GM20431 (cell line): Measurements from ENCODE around the gene ZNF385C.

Source experiments
- in situ Hi-C: fragments of 300-500 bp; cut with MseI, MboI; formaldehyde crosslinking; loops from one replicate; pipeline ENCODE4 v1.15.0; 2020; ENCODE audit warnings: low sequenced_read_pairs; ENCODE audit not compliant: unreplicated experiment

The ZNF385C gene

GRCh38 chr17:42126836-42127235, 28.6 kb upstream of the ZNF385C start:
- in situ Hi-C loops = no loop called here

GRCh38 chr17:42125565-42125964, 27.3 kb upstream of the ZNF385C start:
- in situ Hi-C loops = no loop called here

GRCh38 chr17:42124256-42124655, 26.0 kb upstream of the ZNF385C start:
- in situ Hi-C loops = no loop called here

GRCh38 chr17:42122371-42123303, 24.4 kb upstream of the ZNF385C start, which contains the start of gene HSPB9:
TSS of gene HSPB9 (plus strand) at chr17:42122804. CDS start at chr17:42122851, 47 bp downstream.
- in situ Hi-C loops = no loop called here

GRCh38 chr17:42120770-42121769, 22.8 kb upstream of the ZNF385C start, which contains the start of gene KAT2A:
TSS of gene KAT2A (minus strand) at chr17:42121367. CDS start at chr17:42121304, 63 bp downstream.
- in situ Hi-C loops = no loop called here

- in situ Hi-C loops = no loop called here
Observed at GRCh38 chr17:42120161-42120769, 22.0 kb upstream of the ZNF385C start.

- in situ Hi-C loops = loop anchor here (10.0 kb wide), 1 partner anchor 154 kb away; the partner anchor contains the start of gene CNP
Observed at GRCh38 chr17:42119301-42119700, 21.0 kb upstream of the ZNF385C start.

- in situ Hi-C loops = loop anchor here (10.0 kb wide), 1 partner anchor 154 kb away; the partner anchor contains the start of gene CNP
Observed at GRCh38 chr17:42118545-42118944, 20.3 kb upstream of the ZNF385C start.

- in situ Hi-C loops = loop anchor here (10.0 kb wide), 1 partner anchor 153 kb away; the partner anchor contains the start of gene CNP
Observed at GRCh38 chr17:42118126-42118510, 19.8 kb upstream of the ZNF385C start.

GRCh38 chr17:42117397-42118125, 19.3 kb upstream of the ZNF385C start:
- in situ Hi-C loops = loop anchor here (10.0 kb wide), 1 partner anchor 153 kb away; the partner anchor contains the start of gene CNP

- in situ Hi-C loops = loop anchor here (10.0 kb wide), 1 partner anchor 152 kb away; the partner anchor contains the start of gene CNP
Observed at GRCh38 chr17:42116705-42117396, 18.6 kb upstream of the ZNF385C start.

- in situ Hi-C loops = loop anchor here (10.0 kb wide), 1 partner anchor 149 kb away; the partner anchor contains the start of gene CNP
Observed at GRCh38 chr17:42114118-42114517, 15.8 kb upstream of the ZNF385C start.

- in situ Hi-C loops = loop anchor here (10.0 kb wide), 1 partner anchor 149 kb away; the partner anchor contains the start of gene CNP
Observed at GRCh38 chr17:42113293-42114069, 15.2 kb upstream of the ZNF385C start.

- in situ Hi-C loops = loop anchor here (10.0 kb wide), 1 partner anchor 148 kb away; the partner anchor contains the start of gene CNP
Observed at GRCh38 chr17:42112552-42113176, 14.4 kb upstream of the ZNF385C start, which contains the start of gene DHX58. TSS of gene DHX58 (minus strand) at chr17:42112714. CDS start at chr17:42111892, 822 bp downstream.

- in situ Hi-C loops = loop anchor here (10.0 kb wide), 1 partner anchor 147 kb away; the partner anchor contains the start of gene CNP
Observed at GRCh38 chr17:42111871-42112551, 13.7 kb upstream of the ZNF385C start.

GRCh38 chr17:42111265-42111636, 13.0 kb upstream of the ZNF385C start:
- in situ Hi-C loops = loop anchor here (10.0 kb wide), 1 partner anchor 146 kb away; the partner anchor contains the start of gene CNP
